ENCODE results near the gene MYL11.

MYL11 gene

GRCh38 chr16:30397056-30397455 is 22.5 kb downstream of the MYL11 start:
- DNase-seq: no peak

GRCh38 chr16:30397776-30398660 is 23.4 kb downstream of the MYL11 start:
- DNase-seq: no peak

- DNase-seq: no peak
These were observed 24.2 kb downstream of the MYL11 start for GRCh38 chr16:30398661-30399434.

GRCh38 chr16:30399435-30400186 is 25.0 kb downstream of the MYL11 start:
- no peak for DNase-seq

GRCh38 chr16:30401768-30402425 is 27.3 kb downstream of the MYL11 start:
- no peak for DNase-seq

GRCh38 chr16:30406795-30407101 is 32.1 kb downstream of the MYL11 start:
- DNase-seq: no peak

- peak; percentile 87 to 90 for DNase-seq
These were observed 32.7 kb downstream of the MYL11 start, which contains the start of gene ZNF771 for GRCh38 chr16:30407102-30407803. ZNF771 (plus strand) TSS chr16:30407606; CDS start chr16:30408054, 448 bp downstream.

- no peak for DNase-seq
These were observed 33.4 kb downstream of the MYL11 start for GRCh38 chr16:30407804-30408534.

GRCh38 chr16:30409125-30410060 is 34.8 kb downstream of the MYL11 start:
- DNase-seq: peak; percentile 89 to 93

- DNase-seq: no peak
These were observed 38.7 kb downstream of the MYL11 start for GRCh38 chr16:30413112-30413806.

GRCh38 chr16:30414159-30414558 is 39.6 kb downstream of the MYL11 start:
- no peak for DNase-seq

GRCh38 chr16:30416047-30416603 is 41.5 kb downstream of the MYL11 start:
- DNase-seq: no peak

GRCh38 chr16:30416624-30417528 is 42.3 kb downstream of the MYL11 start:
- DNase-seq: no peak

GRCh38 chr16:30417529-30418349 is 43.1 kb downstream of the MYL11 start:
- DNase-seq: peak; percentile 91 to 94

GRCh38 chr16:30418350-30419181 is 44.0 kb downstream of the MYL11 start:
- no peak for DNase-seq

- DNase-seq: no peak
These were observed 46.4 kb downstream of the MYL11 start for GRCh38 chr16:30421010-30421409.

Measured in CD4-positive, alpha-beta T cell treated with Interleukin-1 beta for 1 hour (primary cell).